ENCODE results near the gene TERB1.
A peak's percentile ranks its signal among the peaks of the same experiment; 100 is the strongest.
"Not testable (repeated sequence)": the region's sequence is repeated elsewhere in the genome, so short reads cannot be mapped to it uniquely, and the experiment has no call there.

The TERB1 gene

DNA sequence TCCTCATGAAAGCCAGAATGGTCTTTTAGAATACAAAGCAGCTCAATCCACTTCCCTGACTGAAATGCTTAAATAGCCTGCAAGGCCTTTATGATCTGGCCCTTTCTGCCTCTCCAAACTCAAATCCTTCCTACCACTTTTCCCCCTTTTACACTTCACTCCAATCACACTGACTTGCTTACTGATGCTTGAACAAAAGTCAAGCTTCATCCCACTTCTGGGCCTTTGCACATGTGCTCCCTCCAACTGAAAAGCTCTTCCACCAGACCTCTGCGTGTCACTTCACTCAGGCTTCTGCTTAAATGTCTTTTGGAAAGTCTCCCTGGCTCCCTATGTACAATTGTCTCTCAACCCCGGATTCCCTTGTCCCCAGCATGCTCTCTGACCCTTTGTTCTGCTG is 13.3 kb upstream of the TERB1 start:
- DNase-seq (ENCODE audit: low spot score), result no peak

DNA sequence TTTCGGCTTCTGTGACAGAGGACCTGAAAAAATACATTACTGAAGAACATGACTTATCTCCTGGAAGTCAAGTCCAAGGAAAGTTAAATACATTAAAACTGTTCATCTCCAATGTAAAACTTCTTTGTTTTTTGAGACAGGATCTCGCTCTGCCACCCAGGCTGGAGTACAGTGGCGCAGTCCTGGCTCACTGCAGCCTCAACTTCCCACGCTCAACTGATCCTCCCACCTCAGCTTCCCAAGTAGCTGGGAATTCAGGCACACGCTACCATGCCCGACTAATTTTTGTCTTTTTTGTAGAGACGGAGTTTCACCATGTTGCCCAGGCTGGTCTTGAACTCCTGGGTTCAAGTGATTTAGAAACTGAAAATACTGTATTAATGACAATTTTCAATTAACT is 9.7 kb upstream of the TERB1 start:
- DNase-seq (ENCODE audit: low spot score), result no peak

GRCh38 chr16:66810391-66810790 is 9.0 kb upstream of the TERB1 start:
- DNase-seq (ENCODE audit: low spot score), result no peak

- no peak for DNase-seq (ENCODE audit: low spot score)
These were observed 8.4 kb upstream of the TERB1 start for GRCh38 chr16:66809765-66810164.

- no peak for DNase-seq (ENCODE audit: low spot score)
These were observed 775 bp upstream of the TERB1 start for GRCh38 chr16:66802159-66802558.

- DNase-seq (ENCODE audit: low spot score), result no peak
These were observed 528 bp downstream of the TERB1 start for GRCh38 chr16:66800856-66801255.

- no peak for DNase-seq (ENCODE audit: low spot score)
These were observed 3.2 kb downstream of the TERB1 start for GRCh38 chr16:66798161-66798560.

- DNase-seq (ENCODE audit: low spot score), result not testable (repeated sequence)
These were observed 7.4 kb downstream of the TERB1 start for GRCh38 chr16:66793984-66794383.

GRCh38 chr16:66790130-66790733 is 11.2 kb downstream of the TERB1 start:
- DNase-seq (ENCODE audit: low spot score), result no peak

GRCh38 chr16:66787427-66787826 is 14.0 kb downstream of the TERB1 start:
- no peak for DNase-seq (ENCODE audit: low spot score)

- DNase-seq (ENCODE audit: low spot score), result no peak
These were observed 14.8 kb downstream of the TERB1 start for GRCh38 chr16:66786551-66786950.

DNA sequence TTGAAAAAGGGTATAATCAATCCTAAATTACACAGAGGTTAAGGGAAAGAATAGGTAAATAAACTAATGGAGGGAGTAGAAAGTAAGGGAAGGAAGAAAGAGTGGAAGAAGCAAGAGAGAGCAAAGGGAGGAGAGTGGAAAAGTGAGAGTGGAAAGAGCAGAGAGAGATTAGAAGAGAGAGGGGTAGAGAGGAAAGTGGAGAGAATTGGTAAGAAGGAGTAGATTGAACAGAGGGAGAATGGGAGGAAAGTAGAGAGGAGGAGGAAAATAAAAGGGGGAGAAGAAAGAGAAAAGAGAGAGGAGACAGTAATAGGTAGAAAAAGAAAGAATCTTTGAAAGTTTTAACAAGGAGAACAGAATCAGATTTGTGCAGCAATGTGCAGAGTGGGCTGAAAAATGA is 24.9 kb downstream of the TERB1 start:
- no peak for DNase-seq (ENCODE audit: low spot score)

DNA sequence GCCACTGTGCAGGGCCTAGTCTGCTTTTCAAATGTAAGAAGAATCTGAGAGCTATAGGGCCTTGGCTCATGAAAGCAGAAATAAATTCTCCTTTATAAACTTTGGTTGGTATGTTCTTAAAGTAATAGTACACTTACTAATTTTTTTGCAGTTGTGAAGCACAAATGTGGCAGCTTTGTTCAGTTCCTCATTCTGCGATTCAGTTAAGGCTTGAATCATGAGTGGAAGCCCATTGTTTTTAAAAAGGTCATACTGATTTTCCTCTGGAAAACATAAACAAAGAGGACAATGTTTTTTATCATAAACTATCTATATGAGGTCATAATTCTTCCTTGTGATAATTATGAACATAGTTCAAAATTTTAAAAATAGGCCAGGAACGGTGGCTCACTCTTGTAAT is 26.4 kb downstream of the TERB1 start:
- DNase-seq (ENCODE audit: low spot score), result no peak

DNA sequence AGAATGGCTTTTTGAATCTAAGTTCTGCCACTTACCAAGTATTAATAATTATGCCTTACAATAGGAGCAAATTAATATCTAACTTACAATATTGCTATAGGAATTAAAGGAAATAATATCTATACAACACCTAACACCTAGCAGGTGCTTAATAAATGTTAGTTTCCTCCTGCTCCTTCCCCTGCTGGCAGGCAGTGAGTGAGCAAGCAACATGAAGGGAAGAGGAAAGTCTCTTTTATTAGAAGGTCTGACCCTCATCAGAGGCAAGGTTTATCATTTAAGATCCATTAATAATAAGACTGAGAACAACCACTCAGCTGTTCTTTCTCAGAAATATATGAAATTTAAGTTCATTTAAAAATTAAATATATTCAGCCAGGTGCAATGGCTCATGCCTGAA is 43.3 kb downstream of the TERB1 start:
- DNase-seq (ENCODE audit: low spot score), result no peak

GRCh38 chr16:66754819-66755218 is 46.6 kb downstream of the TERB1 start:
- no peak for DNase-seq (ENCODE audit: low spot score)

DNA sequence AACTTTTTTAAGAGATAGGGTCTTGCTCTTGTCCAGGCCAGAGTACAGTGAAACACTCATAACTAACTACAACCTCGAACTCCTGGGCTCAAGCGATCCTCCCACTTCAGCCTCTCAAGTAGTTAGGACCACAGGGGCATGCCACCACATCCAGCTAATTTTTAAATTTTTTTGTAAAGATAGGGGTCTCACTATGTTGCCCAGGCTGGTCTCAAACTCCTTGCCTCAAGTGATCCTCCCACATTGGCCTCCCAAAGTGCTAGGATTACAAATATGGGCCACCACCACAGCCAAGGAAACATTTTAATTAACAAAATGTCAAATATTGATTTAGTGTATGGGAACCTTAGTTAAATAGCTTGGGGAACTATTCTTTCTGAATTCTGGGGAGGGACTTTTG is 47.2 kb downstream of the TERB1 start:
- DNase-seq (ENCODE audit: low spot score), result no peak

DNA sequence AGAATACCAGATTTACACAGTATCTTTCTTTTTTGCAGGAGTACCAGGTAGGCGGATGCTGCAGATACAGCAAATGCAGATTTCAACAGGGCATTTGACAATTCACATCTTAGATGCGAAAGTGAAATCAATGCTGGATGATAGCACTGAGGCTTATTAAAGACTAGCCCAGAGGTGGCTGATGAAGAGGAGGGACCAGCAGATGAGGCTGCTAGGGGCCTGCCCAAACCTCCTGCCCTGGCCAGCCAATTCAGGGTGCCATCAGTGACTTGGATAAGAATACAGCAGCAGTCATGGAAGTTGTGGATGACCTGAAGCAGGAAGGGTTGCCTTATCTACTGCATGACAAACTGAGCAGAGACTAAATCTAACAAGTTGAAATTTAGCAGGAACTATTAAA is 48.4 kb downstream of the TERB1 start:
- DNase-seq (ENCODE audit: low spot score), result no peak

- DNase-seq (ENCODE audit: low spot score), result no peak
These were observed 49.0 kb downstream of the TERB1 start for GRCh38 chr16:66752379-66752778.

DNA sequence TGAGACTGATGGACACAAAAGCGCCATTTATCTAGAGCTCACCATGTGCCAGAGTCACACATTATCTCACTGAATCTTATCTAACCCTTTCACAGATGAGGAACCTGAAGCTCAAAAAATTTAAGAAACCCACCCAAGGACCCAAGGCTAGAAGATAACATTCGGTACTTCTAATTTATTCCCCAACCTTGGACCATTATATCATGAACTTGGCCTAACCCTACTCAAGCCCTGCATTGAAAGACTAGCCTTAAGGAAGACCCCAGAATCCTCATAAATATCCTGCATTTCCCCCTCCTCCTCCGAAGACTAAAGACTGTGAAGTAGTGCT is 49.4 kb downstream of the TERB1 start:
- DNase-seq (ENCODE audit: low spot score), result no peak

GRCh38 chr16:66751303-66751991 is 49.9 kb downstream of the TERB1 start, which contains the start of gene DYNC1LI2:
DYNC1LI2 (minus strand) TSS chr16:66751609; CDS start chr16:66751591, 18 bp downstream.
- peak; percentile 68 for DNase-seq (ENCODE audit: low spot score)

DNA sequence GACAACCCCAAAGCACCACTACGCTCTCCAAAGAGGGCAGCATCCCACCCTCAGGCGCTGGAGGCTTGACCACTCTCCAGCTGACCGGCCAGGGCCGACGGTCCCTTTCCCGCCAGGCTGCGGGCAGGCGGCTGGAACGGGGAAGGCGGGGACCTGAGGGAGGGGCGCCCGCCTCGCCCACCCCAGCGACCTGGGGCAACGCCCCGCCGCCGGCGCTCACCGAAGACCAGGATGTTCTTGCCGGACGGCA is 50.4 kb downstream of the TERB1 start:
- no peak for DNase-seq (ENCODE audit: low spot score)

- no peak for DNase-seq (ENCODE audit: low spot score)
These were observed 50.9 kb downstream of the TERB1 start for GRCh38 chr16:66750279-66751052.

DNA sequence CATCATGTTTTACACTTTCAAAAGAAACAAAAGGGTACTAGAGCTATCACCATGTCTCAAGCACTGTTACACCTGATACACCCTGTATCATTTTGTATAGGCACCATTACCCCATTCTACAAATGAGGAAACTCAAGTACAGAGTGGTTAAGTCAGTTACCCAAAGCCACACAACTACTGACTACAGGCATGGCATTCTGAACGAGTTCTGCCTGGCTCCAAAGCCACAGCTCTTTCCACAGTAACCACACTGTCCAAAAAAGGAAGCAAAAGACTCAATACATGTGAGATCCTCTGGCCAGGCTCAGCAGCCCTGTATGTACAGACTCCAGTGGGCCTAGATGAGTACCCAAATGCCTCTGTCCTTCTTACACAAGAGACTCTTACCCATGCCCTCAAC is 54.7 kb downstream of the TERB1 start:
- DNase-seq (ENCODE audit: low spot score), result no peak

GRCh38 chr16:66746048-66746447 is 55.3 kb downstream of the TERB1 start:
- no peak for DNase-seq (ENCODE audit: low spot score)

All from SW480 (cell line).